ENCODE results near the gene SLC26A2.
"Not testable (repeated sequence)": the region's sequence is repeated elsewhere in the genome, so short reads cannot be mapped to it uniquely, and the experiment has no call there.

The SLC26A2 gene

GRCh38 chr5:150021491-150022157 is 61.1 kb downstream of the SLC26A2 start:
- no peak for DNase-seq (ENCODE audit: low spot score)
- in situ Hi-C loops (cut with MboI; ENCODE audit: low pct_unique_long_range_greater_than_20kb, low sequenced_read_pairs, unreplicated experiment): no loop called here
- no peak for TF ChIP-seq CTCF (IDR thresholded peaks at IDR 0.05; ENCODE audit: extremely low read depth, insufficient read depth, missing control alignments)

DNA sequence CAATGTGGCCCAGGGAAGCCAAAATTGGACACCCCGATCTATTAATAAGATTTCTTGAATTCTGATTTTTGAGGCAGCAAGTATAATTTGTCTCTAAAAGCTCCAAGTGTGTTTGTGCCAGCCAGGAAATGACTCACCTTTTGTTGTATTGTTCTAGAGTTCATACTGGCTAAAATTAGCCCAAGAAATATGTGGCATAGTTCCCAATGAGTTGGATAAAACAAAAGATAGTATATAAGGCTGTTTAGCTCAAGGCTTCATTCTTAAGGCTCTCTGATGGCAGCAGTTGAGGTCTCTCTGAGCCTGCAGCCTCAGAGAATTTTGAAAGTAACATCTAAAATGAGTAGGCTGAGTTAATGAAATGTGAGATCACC is 61.6 kb downstream of the SLC26A2 start:
- no peak for TF ChIP-seq CTCF (IDR thresholded peaks at IDR 0.05; ENCODE audit: extremely low read depth, insufficient read depth, missing control alignments)
- in situ Hi-C loops (cut with MboI; ENCODE audit: low pct_unique_long_range_greater_than_20kb, low sequenced_read_pairs, unreplicated experiment): no loop called here
- no peak for DNase-seq (ENCODE audit: low spot score)

DNA sequence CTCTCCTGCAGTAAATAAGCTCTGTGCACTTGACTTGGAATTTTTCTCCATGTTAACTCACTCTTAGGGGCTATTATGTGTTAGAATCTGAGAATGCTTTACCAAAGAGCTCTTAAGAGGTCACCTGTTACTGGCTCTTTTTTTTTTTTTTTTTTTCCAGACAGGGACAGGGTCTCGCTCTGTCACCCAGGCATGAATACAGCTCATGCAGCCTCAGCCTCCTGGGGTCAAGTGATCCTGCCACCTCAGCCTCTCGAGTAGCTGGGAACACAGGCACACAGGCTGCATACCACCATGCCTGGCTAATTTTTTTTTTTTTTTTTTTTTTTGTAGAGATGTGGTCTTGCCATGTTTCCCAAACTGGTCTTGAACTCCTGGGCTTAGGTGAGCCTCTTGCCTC is 62.1 kb downstream of the SLC26A2 start:
- no peak for TF ChIP-seq CTCF (IDR thresholded peaks at IDR 0.05; ENCODE audit: extremely low read depth, insufficient read depth, missing control alignments)
- no peak for DNase-seq (ENCODE audit: low spot score)
- in situ Hi-C loops (cut with MboI; ENCODE audit: low pct_unique_long_range_greater_than_20kb, low sequenced_read_pairs, unreplicated experiment): no loop called here

DNA sequence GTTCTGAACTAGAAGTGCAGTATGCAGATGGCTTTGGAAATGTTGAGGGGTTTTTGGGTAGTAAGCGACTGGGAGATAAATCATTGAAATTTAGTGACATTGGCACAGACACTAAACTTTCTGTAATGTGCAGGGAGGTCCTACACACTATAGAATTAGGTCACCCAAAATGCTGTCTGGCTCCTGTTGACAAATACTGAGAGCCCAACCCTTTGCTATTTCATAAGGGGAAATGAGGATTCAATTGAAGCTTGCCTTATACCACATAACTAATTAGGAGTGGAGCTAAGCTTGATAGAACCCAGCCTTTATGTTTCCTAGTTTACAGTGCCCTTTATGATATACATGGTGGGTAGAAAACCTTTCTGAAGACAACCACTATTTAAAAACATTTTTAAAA is 62.6 kb downstream of the SLC26A2 start:
- no peak for TF ChIP-seq CTCF (IDR thresholded peaks at IDR 0.05; ENCODE audit: extremely low read depth, insufficient read depth, missing control alignments)
- in situ Hi-C loops (cut with MboI; ENCODE audit: low pct_unique_long_range_greater_than_20kb, low sequenced_read_pairs, unreplicated experiment): no loop called here
- DNase-seq (ENCODE audit: low spot score): no peak

- TF ChIP-seq CTCF (IDR thresholded peaks at IDR 0.05; ENCODE audit: extremely low read depth, insufficient read depth, missing control alignments): peak; percentile 18
- in situ Hi-C loops (cut with MboI; ENCODE audit: low pct_unique_long_range_greater_than_20kb, low sequenced_read_pairs, unreplicated experiment): no loop called here
- no peak for DNase-seq (ENCODE audit: low spot score)
Observed at GRCh38 chr5:150024346-150024984, 63.9 kb downstream of the SLC26A2 start.

DNA sequence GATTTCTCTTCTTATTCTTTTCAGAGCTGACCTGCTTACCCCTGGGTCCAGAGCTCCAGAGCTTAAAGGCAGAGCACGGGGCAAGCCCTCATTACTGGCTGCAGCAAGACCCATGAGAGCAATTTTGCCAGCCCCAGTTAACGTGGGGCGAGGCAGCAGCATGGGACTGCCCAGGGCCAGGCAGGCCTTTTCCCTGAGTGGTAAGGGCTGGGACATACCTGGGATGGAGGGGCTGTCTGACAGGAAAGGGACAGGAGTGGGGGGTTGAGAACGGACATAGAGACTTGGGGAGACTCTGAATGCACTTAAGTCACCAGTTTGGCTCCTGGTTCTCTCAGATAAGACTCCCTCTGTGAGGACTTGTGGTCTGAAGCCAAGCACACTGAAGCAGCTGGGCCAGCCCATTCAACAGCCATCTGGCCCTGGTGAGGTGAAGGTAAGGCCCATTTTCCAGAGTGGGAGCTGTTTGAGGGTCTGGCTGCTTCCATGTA is 66.2 kb downstream of the SLC26A2 start:
- in situ Hi-C loops (cut with MboI; ENCODE audit: low pct_unique_long_range_greater_than_20kb, low sequenced_read_pairs, unreplicated experiment): no loop called here
- no peak for DNase-seq (ENCODE audit: low spot score)
- TF ChIP-seq CTCF (IDR thresholded peaks at IDR 0.05; ENCODE audit: extremely low read depth, insufficient read depth, missing control alignments): no peak

DNA sequence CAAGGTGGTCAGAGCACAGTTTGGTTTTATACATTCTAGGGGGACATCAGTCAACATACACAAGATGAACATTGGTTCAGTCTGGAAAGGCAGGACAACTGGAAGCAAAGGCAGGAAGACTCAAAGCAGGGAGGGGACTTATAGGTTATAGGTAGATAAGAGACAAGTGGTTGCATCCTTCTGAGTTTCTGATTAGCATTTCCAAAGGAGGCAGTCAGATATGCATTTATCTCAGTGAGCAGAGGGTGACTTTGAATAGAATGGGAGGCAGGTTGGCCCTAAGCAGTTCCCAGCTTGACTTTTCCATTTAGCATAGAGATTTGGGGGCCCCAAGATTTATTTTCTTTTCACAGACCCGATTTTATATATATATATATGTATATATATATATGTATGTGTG is 67.5 kb downstream of the SLC26A2 start:
- in situ Hi-C loops (cut with MboI; ENCODE audit: low pct_unique_long_range_greater_than_20kb, low sequenced_read_pairs, unreplicated experiment); DNase-seq (ENCODE audit: low spot score): not testable (repeated sequence)

All from GM13977 (cell line).